HG02973 (cell line): Measurements from ENCODE around the gene BET1L.
A peak's percentile ranks its signal among the peaks of the same experiment; 100 is the strongest.

Experiments used
- ATAC-seq: cut with Tn5 transposase; IDR thresholded peaks from one replicate; pipeline ENCODE4 v1.9.1; 2021; ENCODE audit warnings: moderate library complexity; ENCODE audit not compliant: unreplicated experiment

Gene BET1L

GRCh38 chr11:210803-211180 is 3.6 kb upstream of the BET1L start:
- no peak for ATAC-seq

- ATAC-seq, result no peak
Measured at GRCh38 chr11:210122-210802, 3.1 kb upstream of the BET1L start.

GRCh38 chr11:209275-210121 is 2.3 kb upstream of the BET1L start:
- no peak for ATAC-seq

GRCh38 chr11:208917-209260 is 1.7 kb upstream of the BET1L start:
- ATAC-seq, result no peak

- no peak for ATAC-seq
Measured at GRCh38 chr11:208181-208916, 1.1 kb upstream of the BET1L start.

GRCh38 chr11:207863-208180 is 623 bp upstream of the BET1L start:
- ATAC-seq, result no peak

GRCh38 chr11:206526-207207 is 532 bp downstream of the BET1L start:
- peak; percentile 1 for ATAC-seq

- no peak for ATAC-seq
Measured at GRCh38 chr11:206002-206384, 1.2 kb downstream of the BET1L start.

- ATAC-seq, result no peak
Measured at GRCh38 chr11:205221-206001, 1.8 kb downstream of the BET1L start.

- no peak for ATAC-seq
Measured at GRCh38 chr11:204587-205109, 2.6 kb downstream of the BET1L start.

GRCh38 chr11:203945-204586 is 3.1 kb downstream of the BET1L start:
- ATAC-seq, result no peak

- ATAC-seq, result no peak
Measured at GRCh38 chr11:203056-203944, 3.9 kb downstream of the BET1L start.

- no peak for ATAC-seq
Measured at GRCh38 chr11:202490-202889, 4.7 kb downstream of the BET1L start.

- ATAC-seq, result no peak
Measured at GRCh38 chr11:201966-202365, 5.2 kb downstream of the BET1L start.

GRCh38 chr11:200224-201003 is 6.8 kb downstream of the BET1L start:
- no peak for ATAC-seq

GRCh38 chr11:199782-200181 is 7.4 kb downstream of the BET1L start:
- ATAC-seq, result no peak

- no peak for ATAC-seq
Measured at GRCh38 chr11:199004-199581, 8.1 kb downstream of the BET1L start.

GRCh38 chr11:198236-198806 is 8.9 kb downstream of the BET1L start:
- no peak for ATAC-seq
